Measurements from ENCODE around the gene ITGA11.

ITGA11 gene

DNA sequence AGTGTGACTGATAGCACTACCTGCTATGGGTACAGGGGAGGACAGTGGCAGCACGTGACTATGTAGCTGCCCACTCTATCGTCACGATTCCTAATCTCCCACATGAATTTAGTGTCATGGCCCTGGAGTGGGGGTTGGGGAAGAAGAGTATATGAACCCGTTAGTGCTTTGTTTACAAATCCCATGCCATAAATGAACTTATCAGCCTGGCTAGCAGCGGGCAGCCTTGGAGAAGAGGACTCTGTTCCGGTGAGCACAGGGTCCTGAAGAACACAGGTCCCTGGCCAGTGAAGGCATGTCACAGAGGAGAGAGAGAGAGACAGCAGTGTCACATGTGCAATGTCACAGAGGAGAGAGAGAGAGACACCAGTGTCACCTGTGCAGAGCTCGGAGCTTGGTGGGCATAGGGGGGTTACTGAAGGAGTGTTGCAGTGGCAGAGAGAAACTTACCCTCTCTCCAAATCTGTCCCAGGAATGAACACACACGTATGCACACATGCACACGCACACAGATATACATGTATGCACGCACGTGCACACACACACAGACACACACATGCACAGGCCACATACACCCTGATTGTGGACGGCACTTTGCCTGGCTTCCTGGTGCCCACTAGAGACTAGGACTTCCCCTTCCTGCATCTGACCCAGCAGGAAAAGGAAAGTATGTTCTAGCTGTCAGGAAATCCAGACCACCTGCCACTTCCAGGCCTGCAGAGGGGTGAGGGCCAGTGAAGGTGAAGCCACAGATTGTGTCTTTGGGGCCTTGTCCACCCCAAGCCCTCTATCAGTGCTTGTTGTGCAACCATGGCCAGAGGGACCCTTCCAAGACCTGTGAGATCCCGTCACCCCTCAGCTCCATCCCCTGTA lies 26.3 kb downstream of the ITGA11 start:
- ATAC-seq, result no peak
- TF ChIP-seq, protein P1, sequence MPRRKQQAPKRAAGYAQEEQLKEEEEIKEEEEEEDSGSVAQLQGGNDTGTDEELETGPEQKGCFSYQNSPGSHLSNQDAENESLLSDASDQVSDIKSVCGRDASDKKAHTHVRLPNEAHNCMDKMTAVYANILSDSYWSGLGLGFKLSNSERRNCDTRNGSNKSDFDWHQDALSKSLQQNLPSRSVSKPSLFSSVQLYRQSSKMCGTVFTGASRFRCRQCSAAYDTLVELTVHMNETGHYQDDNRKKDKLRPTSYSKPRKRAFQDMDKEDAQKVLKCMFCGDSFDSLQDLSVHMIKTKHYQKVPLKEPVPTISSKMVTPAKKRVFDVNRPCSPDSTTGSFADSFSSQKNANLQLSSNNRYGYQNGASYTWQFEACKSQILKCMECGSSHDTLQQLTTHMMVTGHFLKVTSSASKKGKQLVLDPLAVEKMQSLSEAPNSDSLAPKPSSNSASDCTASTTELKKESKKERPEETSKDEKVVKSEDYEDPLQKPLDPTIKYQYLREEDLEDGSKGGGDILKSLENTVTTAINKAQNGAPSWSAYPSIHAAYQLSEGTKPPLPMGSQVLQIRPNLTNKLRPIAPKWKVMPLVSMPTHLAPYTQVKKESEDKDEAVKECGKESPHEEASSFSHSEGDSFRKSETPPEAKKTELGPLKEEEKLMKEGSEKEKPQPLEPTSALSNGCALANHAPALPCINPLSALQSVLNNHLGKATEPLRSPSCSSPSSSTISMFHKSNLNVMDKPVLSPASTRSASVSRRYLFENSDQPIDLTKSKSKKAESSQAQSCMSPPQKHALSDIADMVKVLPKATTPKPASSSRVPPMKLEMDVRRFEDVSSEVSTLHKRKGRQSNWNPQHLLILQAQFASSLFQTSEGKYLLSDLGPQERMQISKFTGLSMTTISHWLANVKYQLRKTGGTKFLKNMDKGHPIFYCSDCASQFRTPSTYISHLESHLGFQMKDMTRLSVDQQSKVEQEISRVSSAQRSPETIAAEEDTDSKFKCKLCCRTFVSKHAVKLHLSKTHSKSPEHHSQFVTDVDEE (CRISPR knock-in tag; IDR thresholded peaks at IDR 0.05), result no peak
- TF ChIP-seq ESRRG (CRISPR knock-in tag; IDR thresholded peaks at IDR 0.05) (no peak), OSR1 (CRISPR knock-in tag; IDR thresholded peaks at IDR 0.05) (no peak), ZC3H10 (CRISPR knock-in tag; IDR thresholded peaks at IDR 0.05) (no peak), ZNF70 (CRISPR knock-in tag; IDR thresholded peaks at IDR 0.05) (no peak), SNAI2 (CRISPR knock-in tag; IDR thresholded peaks at IDR 0.05) (no peak)
- TF ChIP-seq, protein P2, sequence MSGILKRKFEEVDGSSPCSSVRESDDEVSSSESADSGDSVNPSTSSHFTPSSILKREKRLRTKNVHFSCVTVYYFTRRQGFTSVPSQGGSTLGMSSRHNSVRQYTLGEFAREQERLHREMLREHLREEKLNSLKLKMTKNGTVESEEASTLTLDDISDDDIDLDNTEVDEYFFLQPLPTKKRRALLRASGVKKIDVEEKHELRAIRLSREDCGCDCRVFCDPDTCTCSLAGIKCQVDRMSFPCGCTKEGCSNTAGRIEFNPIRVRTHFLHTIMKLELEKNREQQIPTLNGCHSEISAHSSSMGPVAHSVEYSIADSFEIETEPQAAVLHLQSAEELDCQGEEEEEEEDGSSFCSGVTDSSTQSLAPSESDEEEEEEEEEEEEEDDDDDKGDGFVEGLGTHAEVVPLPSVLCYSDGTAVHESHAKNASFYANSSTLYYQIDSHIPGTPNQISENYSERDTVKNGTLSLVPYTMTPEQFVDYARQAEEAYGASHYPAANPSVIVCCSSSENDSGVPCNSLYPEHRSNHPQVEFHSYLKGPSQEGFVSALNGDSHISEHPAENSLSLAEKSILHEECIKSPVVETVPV (CRISPR knock-in tag; IDR thresholded peaks at IDR 0.05), result no peak

DNA sequence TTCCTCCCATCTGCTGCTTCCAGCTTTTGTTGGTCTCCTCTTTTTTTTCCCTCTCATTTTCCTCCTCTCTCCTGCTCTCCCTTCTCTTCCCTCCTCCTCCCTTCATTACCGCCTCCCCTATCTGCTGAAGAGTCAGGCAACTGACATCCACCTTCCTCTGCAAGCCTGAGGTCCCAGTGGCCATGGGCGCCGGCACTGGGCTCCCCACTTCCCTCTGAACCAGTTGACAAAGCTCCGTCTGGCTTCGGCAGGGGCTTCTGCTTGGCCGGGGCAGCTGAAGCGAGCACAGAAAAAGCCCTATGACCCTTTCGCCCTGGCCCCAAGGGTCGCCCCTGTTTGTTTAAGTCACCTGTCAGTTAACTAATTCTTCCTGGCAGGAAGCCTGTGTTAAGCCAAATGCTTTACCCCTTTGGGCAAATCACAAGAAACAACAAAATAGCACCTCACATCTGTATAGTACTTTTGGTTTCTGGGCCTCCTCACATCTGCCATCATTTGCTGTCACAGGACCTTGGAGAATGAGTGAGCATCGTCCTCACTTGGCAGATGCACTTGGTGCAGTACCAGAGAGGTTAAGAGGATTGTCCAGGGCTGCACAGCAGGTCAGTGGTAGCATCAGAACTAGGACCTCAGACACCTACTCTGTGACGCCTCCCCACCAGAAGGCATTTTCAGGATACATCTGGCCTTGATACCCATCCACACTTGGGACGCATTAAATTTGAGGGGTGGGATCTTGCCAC lies 27.7 kb downstream of the ITGA11 start:
- TF ChIP-seq TCF4 (CRISPR knock-in tag; IDR thresholded peaks at IDR 0.05; ENCODE audit: borderline replicate concordance) (no peak), ISL1 (CRISPR knock-in tag; IDR thresholded peaks at IDR 0.05) (no peak), ZNF565 (CRISPR knock-in tag; conservative IDR thresholded peaks at IDR 0.05; ENCODE audit: low read depth) (no peak), ZNF8 (CRISPR knock-in tag; IDR thresholded peaks at IDR 0.05) (no peak), GLIS3 (CRISPR knock-in tag; IDR thresholded peaks at IDR 0.05) (no peak), ZFP3 (CRISPR knock-in tag; IDR thresholded peaks at IDR 0.05) (no peak)
- TF ChIP-seq, protein P3, sequence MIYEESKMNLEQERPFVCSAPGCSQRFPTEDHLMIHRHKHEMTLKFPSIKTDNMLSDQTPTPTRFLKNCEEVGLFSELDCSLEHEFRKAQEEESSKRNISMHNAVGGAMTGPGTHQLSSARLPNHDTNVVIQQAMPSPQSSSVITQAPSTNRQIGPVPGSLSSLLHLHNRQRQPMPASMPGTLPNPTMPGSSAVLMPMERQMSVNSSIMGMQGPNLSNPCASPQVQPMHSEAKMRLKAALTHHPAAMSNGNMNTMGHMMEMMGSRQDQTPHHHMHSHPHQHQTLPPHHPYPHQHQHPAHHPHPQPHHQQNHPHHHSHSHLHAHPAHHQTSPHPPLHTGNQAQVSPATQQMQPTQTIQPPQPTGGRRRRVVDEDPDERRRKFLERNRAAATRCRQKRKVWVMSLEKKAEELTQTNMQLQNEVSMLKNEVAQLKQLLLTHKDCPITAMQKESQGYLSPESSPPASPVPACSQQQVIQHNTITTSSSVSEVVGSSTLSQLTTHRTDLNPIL (CRISPR knock-in tag; IDR thresholded peaks at IDR 0.05; ENCODE audit: low read depth), result no peak
- no peak for ATAC-seq

DNA sequence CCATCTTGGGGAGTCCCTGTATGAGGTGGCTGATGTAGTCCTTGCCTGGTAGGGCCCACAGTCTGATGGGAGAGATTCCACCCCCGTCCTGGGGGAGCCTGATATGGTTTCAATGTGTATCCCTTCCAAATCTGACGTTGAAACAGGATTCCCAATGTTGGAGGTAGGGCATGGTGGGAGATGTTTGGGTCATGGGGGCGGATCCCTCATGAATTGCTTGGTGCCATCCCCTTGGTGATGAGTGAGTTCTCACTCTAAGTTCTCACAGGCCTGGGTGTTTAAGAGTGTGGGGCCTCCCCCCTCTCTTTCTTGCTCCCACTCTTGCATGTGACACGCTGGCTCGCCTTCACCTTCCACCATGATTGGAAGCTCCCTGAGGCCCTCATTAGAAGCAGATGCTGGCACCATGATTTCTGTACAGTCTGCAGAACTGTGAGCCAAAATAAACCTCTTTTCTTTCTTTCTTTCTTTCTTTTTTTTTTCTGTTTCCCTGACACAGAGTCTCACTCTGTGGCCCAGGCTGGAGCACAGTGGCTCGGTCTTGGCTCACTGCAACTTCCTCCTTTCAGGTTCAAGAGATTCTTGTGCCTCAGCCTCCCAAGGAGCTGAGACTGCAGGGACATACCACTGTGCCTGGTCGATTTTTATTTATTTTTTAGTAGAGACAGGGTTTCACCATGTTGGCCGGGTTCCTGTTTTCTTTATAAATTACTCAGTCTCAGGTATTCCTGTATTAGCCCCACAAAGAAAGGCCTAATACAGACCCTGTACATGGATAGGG lies 28.6 kb downstream of the ITGA11 start:
- TF ChIP-seq ZC3H10 (CRISPR knock-in tag; IDR thresholded peaks at IDR 0.05) (no peak), GLIS3 (CRISPR knock-in tag; IDR thresholded peaks at IDR 0.05) (no peak)
- TF ChIP-seq, protein P3 (CRISPR knock-in tag; IDR thresholded peaks at IDR 0.05; ENCODE audit: low read depth), result no peak
- no peak for ATAC-seq

DNA sequence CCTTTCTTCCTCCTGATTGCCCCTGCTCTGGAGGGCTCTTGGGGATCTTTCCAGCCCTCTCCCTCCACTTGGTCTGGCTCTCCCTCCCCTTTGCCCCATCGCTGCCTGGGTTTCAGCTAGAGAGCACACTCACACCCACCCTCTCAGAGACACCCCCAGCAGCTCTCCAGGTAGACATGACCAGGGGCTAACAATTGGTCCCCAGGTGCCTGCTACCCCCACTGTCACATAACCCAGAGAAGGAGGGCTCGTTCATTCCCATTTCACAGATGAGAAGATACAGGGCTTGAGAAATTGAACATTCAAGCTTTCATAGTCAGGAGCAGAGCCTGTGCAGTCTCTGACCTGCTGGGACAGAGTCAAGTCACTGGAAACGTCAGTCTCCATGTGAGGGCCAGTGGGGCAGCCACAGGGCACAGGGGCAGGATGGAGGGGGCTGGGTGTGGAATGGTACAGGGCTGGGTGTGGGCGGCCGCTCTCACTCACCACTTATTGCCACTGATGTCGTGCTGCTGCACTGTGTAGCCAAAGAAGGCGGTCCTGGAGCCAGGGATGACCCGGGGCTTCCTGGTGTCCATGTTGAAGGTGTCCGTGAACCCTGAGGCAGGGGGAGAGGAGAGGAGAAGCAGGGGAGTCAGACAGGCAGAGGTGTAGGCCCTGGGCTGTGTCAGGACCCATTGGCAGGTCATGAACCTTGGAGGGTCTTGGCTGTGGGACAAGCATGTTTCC lies 29.4 kb downstream of the ITGA11 start:
- no peak for TF ChIP-seq TCF4 (CRISPR knock-in tag; IDR thresholded peaks at IDR 0.05; ENCODE audit: borderline replicate concordance)
- no peak for TF ChIP-seq ARNTL (CRISPR knock-in tag; IDR thresholded peaks at IDR 0.05; ENCODE audit: borderline replicate concordance, low read depth)
- TF ChIP-seq ZFP3 (CRISPR knock-in tag; IDR thresholded peaks at IDR 0.05), result no peak
- TF ChIP-seq GLIS3 (CRISPR knock-in tag; IDR thresholded peaks at IDR 0.05), result no peak
- no peak for TF ChIP-seq RARB (CRISPR knock-in tag; IDR thresholded peaks at IDR 0.05)
- TF ChIP-seq, protein P4, sequence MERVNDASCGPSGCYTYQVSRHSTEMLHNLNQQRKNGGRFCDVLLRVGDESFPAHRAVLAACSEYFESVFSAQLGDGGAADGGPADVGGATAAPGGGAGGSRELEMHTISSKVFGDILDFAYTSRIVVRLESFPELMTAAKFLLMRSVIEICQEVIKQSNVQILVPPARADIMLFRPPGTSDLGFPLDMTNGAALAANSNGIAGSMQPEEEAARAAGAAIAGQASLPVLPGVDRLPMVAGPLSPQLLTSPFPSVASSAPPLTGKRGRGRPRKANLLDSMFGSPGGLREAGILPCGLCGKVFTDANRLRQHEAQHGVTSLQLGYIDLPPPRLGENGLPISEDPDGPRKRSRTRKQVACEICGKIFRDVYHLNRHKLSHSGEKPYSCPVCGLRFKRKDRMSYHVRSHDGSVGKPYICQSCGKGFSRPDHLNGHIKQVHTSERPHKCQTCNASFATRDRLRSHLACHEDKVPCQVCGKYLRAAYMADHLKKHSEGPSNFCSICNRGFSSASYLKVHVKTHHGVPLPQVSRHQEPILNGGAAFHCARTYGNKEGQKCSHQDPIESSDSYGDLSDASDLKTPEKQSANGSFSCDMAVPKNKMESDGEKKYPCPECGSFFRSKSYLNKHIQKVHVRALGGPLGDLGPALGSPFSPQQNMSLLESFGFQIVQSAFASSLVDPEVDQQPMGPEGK (CRISPR knock-in tag; IDR thresholded peaks at IDR 0.05; ENCODE audit: borderline replicate concordance), result no peak
- TF ChIP-seq BACH2 (CRISPR knock-in tag; IDR thresholded peaks at IDR 0.05; ENCODE audit: borderline replicate concordance), result no peak
- no peak for TF ChIP-seq SNAI2 (CRISPR knock-in tag; IDR thresholded peaks at IDR 0.05)
- TF ChIP-seq CSDC2 (CRISPR knock-in tag; IDR thresholded peaks at IDR 0.05), result no peak
- no peak for ATAC-seq

Measured in SK-N-SH treated with all-trans-retinoic acid at 6 μM for 48 hours (cell line).